NCI-H1930 (cell line): ENCODE results near the gene COPB1.
A peak's percentile ranks its signal among the peaks of the same experiment; 100 is the strongest.
"Not testable (repeated sequence)": the region's sequence is repeated elsewhere in the genome, so short reads cannot be mapped to it uniquely, and the experiment has no call there.

Experiments
- DNase-seq, 2 experiments: peaks; one replicate each; lab custom pipeline; 2025; lab: John Stamatoyannopoulos, UW

Gene COPB1

GRCh38 chr11:14499560-14500180, at the start of gene COPB1:
Gene COPB1 (minus strand): TSS chr11:14499811. CDS start chr11:14498928, 883 bp downstream.
- DNase-seq: peak; percentile 82 to 88

GRCh38 chr11:14547440-14547839, 47.8 kb upstream of the COPB1 start:
- DNase-seq: no peak

GRCh38 chr11:14546672-14547071, 47.1 kb upstream of the COPB1 start:
- no peak for DNase-seq

GRCh38 chr11:14544611-14545010, 45.0 kb upstream of the COPB1 start:
- no peak for DNase-seq

GRCh38 chr11:14543260-14543659, 43.6 kb upstream of the COPB1 start:
- DNase-seq: no peak

GRCh38 chr11:14542324-14542723, 42.7 kb upstream of the COPB1 start:
- DNase-seq: peak; percentile 55 to 69

GRCh38 chr11:14541192-14541947, 41.8 kb upstream of the COPB1 start:
- DNase-seq: no peak

- DNase-seq: no peak
Observed at GRCh38 chr11:14539982-14540421, 40.4 kb upstream of the COPB1 start.

GRCh38 chr11:14538926-14539554, 39.4 kb upstream of the COPB1 start:
- no peak for DNase-seq

- no peak for DNase-seq
Observed at GRCh38 chr11:14538271-14538925, 38.8 kb upstream of the COPB1 start.

- DNase-seq: no peak
Observed at GRCh38 chr11:14537134-14537599, 37.6 kb upstream of the COPB1 start.

GRCh38 chr11:14535166-14535565, 35.6 kb upstream of the COPB1 start:
- not testable (repeated sequence) for DNase-seq

GRCh38 chr11:14529951-14530350, 30.3 kb upstream of the COPB1 start:
- no peak for DNase-seq

- DNase-seq: no peak
Observed at GRCh38 chr11:14529321-14529720, 29.7 kb upstream of the COPB1 start.

GRCh38 chr11:14522801-14523200, 23.2 kb upstream of the COPB1 start:
- DNase-seq: no peak

GRCh38 chr11:14522245-14522644, 22.6 kb upstream of the COPB1 start:
- no peak for DNase-seq

- DNase-seq: no peak
Observed at GRCh38 chr11:14520747-14521151, 21.1 kb upstream of the COPB1 start.

GRCh38 chr11:14519917-14520746, 20.5 kb upstream of the COPB1 start, which contains the start of gene PSMA1:
Gene PSMA1 (minus strand): TSS chr11:14520386. CDS start chr11:14520299, 87 bp downstream.
- DNase-seq: peak; percentile 92 to 93

GRCh38 chr11:14519597-14519916, 19.9 kb upstream of the COPB1 start:
- no peak for DNase-seq

- DNase-seq: no peak
Observed at GRCh38 chr11:14518820-14519219, 19.2 kb upstream of the COPB1 start.

- DNase-seq: no peak
Observed at GRCh38 chr11:14513800-14514199, 14.2 kb upstream of the COPB1 start.

- DNase-seq: no peak
Observed at GRCh38 chr11:14506532-14506931, 6.9 kb upstream of the COPB1 start.
